ENCODE measurements around the gene C12orf75. TPM values are rescaled to one million over a fixed set of nuclear protein-coding genes. Genes with fewer than 3 reads are reported as not detected.

Gene C12orf75
- total and polyA plus RNA-seq, 2 of the 13 experiments (the other 11 are each of a cell fraction or from before 2014, with no cell fraction given): 16.1 to 19.8 TPM

DNA sequence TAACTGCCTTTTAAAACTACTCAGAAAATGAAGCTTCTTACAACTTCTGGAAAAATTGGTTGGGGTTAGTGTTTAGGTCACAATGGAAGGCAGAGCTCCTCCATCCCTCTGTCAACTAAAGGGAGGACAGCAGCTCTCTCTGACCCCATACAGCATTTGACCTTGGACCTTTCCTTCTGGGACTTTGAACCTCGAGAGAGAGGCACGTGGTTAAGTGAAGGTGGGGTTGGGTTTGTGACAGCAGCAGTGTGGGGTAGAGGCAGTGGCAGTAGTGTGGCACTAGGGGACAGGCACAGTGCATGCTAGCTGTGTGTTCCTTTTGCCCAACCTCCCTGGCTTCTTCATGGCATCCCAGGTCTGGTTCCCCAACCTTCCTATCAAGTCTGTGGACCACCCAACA is 9.4 kb upstream of the C12orf75 start:
- Histone ChIP-seq H3K27ac (ENCODE audit: extremely low read length, insufficient read depth, low read length) (no peak overlapping the region), H3K4me3 (replicated peaks in 1 of 3; ENCODE audit: insufficient read depth in 1 of 3, low read depth in 2 of 3, low read length in 3 of 3) (no peak overlapping the region), H2AFZ (ENCODE audit: low read length) (no peak overlapping the region), H3K4me1 (ENCODE audit: insufficient read depth, low read length) (peaks cover 59% of the 10 kb centered on the region), H3K9me3 (ENCODE audit: low read length) (no peaks in the 10 kb centered on the region), H4K20me1 (ENCODE audit: insufficient read depth, low read length) (no peaks in the 10 kb centered on the region), H3K36me3 (replicated peaks in 1 of 2; ENCODE audit: control insufficient read depth in 1 of 2, insufficient read depth in 2 of 2, low read length in 2 of 2) (no peaks in the 10 kb centered on the region), H3K9ac (ENCODE audit: insufficient read depth, low read depth, low read length) (no peak overlapping the region), H3K4me2 (ENCODE audit: low read depth, low read length) (no peak overlapping the region), H3K27me3 (ENCODE audit: control insufficient read depth in 1 of 2, insufficient read depth in 2 of 2, low read length in 2 of 2) (no peaks in the 10 kb centered on the region), H3K79me2 (ENCODE audit: insufficient read depth, low read length) (no peaks in the 10 kb centered on the region)
- DNase-seq (ENCODE audit: low spot score) (no peak), FAIRE-seq (no peak), ATAC-seq (peak; percentile 49)
- no TSS peak for BruUV-seq (replicated peaks)
- in situ Hi-C loops (cut with HindIII; ENCODE audit: extremely low pct_ligation_motif_present, low pct_unique_long_range_greater_than_20kb) (no loop called here), intact Hi-C loops (cut with micrococcal nuclease; ENCODE audit: unreplicated experiment) (no loop called here)
- ChIA-PET CTCF (ENCODE audit: low intra/inter-chr PET ratio, low total read pairs) (no interaction called here), POLR2A (interaction anchor here (0.8 kb wide), 1 partner anchor 85 kb away, joined by 4 read pairs; the partner anchor contains the start of gene APPL2)
- WGBS (ENCODE audit: low lambda C conversion rate): 0% methylated on average over 2 of the region's 2 CpGs
- TF ChIP-seq SNRNP70 (IDR thresholded peaks at IDR 0.05; ENCODE audit: low read depth, low read length) (no peak), ELF3 (CRISPR knock-in tag; IDR thresholded peaks at IDR 0.05) (no peak), TEAD2 (CRISPR knock-in tag; IDR thresholded peaks at IDR 0.05) (no peak), HNF4A (CRISPR knock-in tag; IDR thresholded peaks at IDR 0.05) (peak; percentile 79), ZNF772 (CRISPR knock-in tag; IDR thresholded peaks at IDR 0.05) (no peak), POGZ (CRISPR knock-in tag; IDR thresholded peaks at IDR 0.05) (peak; percentile 52; the same call in 1 of the 2 replicates), RARA (CRISPR knock-in tag; IDR thresholded peaks at IDR 0.05) (peak; percentile 42; the same call in 1 of the 2 replicates), NR2F6 (IDR thresholded peaks at IDR 0.05) (peak; percentile 39; the same call in 1 of the 2 replicates), NR2F6 (CRISPR knock-in tag; IDR thresholded peaks at IDR 0.05) (peak; percentile 41; the same call in 1 of the 2 replicates), NRL (CRISPR knock-in tag; IDR thresholded peaks at IDR 0.05; ENCODE audit: borderline replicate concordance) (no peak), ZNF543 (CRISPR knock-in tag; IDR thresholded peaks at IDR 0.05) (no peak)
- TF ChIP-seq, protein P1, sequence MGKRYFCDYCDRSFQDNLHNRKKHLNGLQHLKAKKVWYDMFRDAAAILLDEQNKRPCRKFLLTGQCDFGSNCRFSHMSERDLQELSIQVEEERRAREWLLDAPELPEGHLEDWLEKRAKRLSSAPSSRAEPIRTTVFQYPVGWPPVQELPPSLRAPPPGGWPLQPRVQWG (CRISPR knock-in tag; IDR thresholded peaks at IDR 0.05; ENCODE audit: borderline replicate concordance, low read depth): no peak
- TF ChIP-seq, protein P2, sequence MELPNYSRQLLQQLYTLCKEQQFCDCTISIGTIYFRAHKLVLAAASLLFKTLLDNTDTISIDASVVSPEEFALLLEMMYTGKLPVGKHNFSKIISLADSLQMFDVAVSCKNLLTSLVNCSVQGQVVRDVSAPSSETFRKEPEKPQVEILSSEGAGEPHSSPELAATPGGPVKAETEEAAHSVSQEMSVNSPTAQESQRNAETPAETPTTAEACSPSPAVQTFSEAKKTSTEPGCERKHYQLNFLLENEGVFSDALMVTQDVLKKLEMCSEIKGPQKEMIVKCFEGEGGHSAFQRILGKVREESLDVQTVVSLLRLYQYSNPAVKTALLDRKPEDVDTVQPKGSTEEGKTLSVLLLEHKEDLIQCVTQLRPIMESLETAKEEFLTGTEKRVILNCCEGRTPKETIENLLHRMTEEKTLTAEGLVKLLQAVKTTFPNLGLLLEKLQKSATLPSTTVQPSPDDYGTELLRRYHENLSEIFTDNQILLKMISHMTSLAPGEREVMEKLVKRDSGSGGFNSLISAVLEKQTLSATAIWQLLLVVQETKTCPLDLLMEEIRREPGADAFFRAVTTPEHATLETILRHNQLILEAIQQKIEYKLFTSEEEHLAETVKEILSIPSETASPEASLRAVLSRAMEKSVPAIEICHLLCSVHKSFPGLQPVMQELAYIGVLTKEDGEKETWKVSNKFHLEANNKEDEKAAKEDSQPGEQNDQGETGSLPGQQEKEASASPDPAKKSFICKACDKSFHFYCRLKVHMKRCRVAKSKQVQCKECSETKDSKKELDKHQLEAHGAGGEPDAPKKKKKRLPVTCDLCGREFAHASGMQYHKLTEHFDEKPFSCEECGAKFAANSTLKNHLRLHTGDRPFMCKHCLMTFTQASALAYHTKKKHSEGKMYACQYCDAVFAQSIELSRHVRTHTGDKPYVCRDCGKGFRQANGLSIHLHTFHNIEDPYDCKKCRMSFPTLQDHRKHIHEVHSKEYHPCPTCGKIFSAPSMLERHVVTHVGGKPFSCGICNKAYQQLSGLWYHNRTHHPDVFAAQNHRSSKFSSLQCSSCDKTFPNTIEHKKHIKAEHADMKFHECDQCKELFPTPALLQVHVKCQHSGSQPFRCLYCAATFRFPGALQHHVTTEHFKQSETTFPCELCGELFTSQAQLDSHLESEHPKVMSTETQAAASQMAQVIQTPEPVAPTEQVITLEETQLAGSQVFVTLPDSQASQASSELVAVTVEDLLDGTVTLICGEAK (IDR thresholded peaks at IDR 0.05): no peak
- TF ChIP-seq, protein P2 (CRISPR knock-in tag; IDR thresholded peaks at IDR 0.05): no peak
- TF ChIP-seq, protein P3, sequence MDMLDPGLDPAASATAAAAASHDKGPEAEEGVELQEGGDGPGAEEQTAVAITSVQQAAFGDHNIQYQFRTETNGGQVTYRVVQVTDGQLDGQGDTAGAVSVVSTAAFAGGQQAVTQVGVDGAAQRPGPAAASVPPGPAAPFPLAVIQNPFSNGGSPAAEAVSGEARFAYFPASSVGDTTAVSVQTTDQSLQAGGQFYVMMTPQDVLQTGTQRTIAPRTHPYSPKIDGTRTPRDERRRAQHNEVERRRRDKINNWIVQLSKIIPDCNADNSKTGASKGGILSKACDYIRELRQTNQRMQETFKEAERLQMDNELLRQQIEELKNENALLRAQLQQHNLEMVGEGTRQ (IDR thresholded peaks at IDR 0.05; ENCODE audit: low read depth, low read length): no peak
- TF ChIP-seq, protein P3 (CRISPR knock-in tag; IDR thresholded peaks at IDR 0.05; ENCODE audit: borderline replicate concordance): peak; percentile 23; the same call in 1 of the 2 replicates

Measured in HepG2 (cell line).